PFSK-1 (cell line): ENCODE measurements around the gene NFIB.

ENCODE experiments used
- POLR2AphosphoS5 ChIP-seq: IDR thresholded peaks from 2 replicates; pipeline ENCODE4 v1.6.1; 2012; ENCODE audit warnings: low read depth, mild to moderate bottlenecking, control low read depth, low read length, moderate library complexity
- REST ChIP-seq, 2 experiments: IDR thresholded peaks; 2 replicates each; pipeline versions ENCODE4 v1.6.1 to v1.8.0; 2011 to 2012; ENCODE audit warnings: low read depth in 2 of 2, low read length in 2 of 2, control low read depth in 1 of 2, inconsistent platforms in 1 of 2, mild to moderate bottlenecking in 1 of 2, moderate library complexity in 1 of 2; ENCODE audit not compliant: insufficient read depth in 1 of 2
- SIN3A ChIP-seq: IDR thresholded peaks from 2 replicates; pipeline ENCODE4 v1.6.1; 2012; ENCODE audit warnings: mild to moderate bottlenecking, low read length, moderate library complexity, borderline replicate concordance; ENCODE audit not compliant: insufficient read depth
- TAF1 ChIP-seq: IDR thresholded peaks from 2 replicates; pipeline ENCODE4 v1.6.1; 2012; ENCODE audit warnings: low read length, control low read depth, borderline replicate concordance; ENCODE audit not compliant: insufficient read depth

- no peak for TF ChIP-seq SIN3A
- no peak for TF ChIP-seq TAF1
- no peak for TF ChIP-seq POLR2AphosphoS5
- no peak for TF ChIP-seq REST (IDR thresholded peaks at IDR 0.05; ENCODE audit: insufficient read depth in 1 of 2, low read depth in 2 of 2, low read length in 2 of 2)
These were observed 67.9 kb downstream of the NFIB start for GRCh38 chr9:14245901-14246525.
